Measurements from ENCODE around the gene MRTFA.

Gene MRTFA

DNA sequence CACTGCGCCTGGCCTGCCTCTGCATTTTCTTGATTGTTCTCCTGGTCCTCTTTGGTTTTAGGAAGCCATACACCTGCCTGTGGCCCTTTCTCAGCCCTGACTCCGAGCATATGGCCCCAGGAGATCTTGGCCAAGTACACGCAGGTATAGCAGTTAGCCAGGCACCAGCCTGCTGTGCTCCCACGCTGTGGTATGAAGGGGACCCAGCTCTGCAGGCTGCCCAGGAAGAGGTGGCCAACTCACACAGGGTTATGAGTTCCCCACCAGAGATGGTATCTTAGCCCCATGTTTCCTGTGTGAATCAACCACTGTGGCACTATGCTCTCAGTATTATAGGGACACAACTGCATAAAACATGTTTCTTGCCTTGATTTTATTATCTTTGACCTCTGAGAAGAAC lies 235.0 kb downstream of the MRTFA start:
- Histone ChIP-seq H3K36me3 (ENCODE audit: insufficient read depth, low read length) (peaks cover 46% of the 10 kb centered on the region), H3K4me3 (ENCODE audit: low read depth in 1 of 2, low read length in 2 of 2) (no peak overlapping the region), H3K27me3 (ENCODE audit: control insufficient read depth in 1 of 2, insufficient read depth in 2 of 2, low read length in 2 of 2) (no peaks in the 10 kb centered on the region), H3K9ac (ENCODE audit: low read length) (no peak overlapping the region), H3K27ac (ENCODE audit: low read depth, low read length) (no peak overlapping the region), H3K4me1 (ENCODE audit: insufficient read depth, low read length) (no peaks in the 10 kb centered on the region), H3K9me3 (ENCODE audit: low read length) (no peaks in the 10 kb centered on the region)

DNA sequence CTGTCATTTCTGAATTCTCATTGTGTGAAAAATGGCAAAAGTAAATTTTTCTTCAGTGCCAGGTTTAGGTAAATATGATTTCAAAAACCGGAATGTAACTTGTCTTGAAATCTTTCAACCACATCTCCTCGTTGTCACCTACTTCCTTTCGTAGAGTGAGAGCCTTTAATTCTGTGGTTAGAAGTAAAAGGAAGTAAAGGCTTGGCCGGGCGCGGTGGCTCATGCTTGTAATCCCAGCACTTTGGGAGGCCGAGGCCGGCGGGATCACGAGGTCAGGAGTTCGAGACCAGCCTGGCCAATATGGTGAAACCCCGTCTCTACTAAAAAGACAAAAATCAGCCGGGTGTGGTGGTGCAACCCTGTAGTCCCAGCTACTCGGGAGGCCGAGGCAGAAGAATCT lies 236.4 kb downstream of the MRTFA start:
- Histone ChIP-seq H3K36me3 (ENCODE audit: insufficient read depth, low read length) (peaks cover 42% of the 10 kb centered on the region), H3K27me3 (ENCODE audit: control insufficient read depth in 1 of 2, insufficient read depth in 2 of 2, low read length in 2 of 2) (no peaks in the 10 kb centered on the region), H3K9ac (ENCODE audit: low read length) (no peak overlapping the region), H3K4me1 (ENCODE audit: insufficient read depth, low read length) (no peaks in the 10 kb centered on the region), H3K9me3 (ENCODE audit: low read length) (no peaks in the 10 kb centered on the region), H3K4me3 (ENCODE audit: low read depth in 1 of 2, low read length in 2 of 2) (no peak overlapping the region), H3K27ac (ENCODE audit: low read depth, low read length) (no peak overlapping the region)

DNA sequence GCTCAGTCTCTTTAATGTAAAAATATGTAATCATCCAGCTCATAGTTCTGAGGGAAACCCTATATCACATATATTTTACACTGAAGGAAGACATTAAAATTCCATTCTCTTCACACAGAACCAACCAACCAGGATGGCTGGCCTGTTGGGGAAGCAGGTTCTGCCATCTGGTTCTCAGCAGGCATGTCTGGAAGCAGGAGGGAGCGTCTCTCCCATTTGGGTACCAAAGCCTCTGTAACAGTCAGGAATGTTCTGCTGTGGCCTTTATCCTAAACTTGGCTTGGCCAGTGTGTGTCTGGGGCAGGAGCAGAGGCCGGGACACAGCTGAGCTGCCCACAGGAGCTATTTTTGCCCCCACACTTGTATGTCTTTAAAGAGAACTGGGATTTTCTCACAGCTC lies 236.9 kb downstream of the MRTFA start:
- Histone ChIP-seq H3K27ac (ENCODE audit: low read depth, low read length) (no peak overlapping the region), H3K4me3 (ENCODE audit: low read depth in 1 of 2, low read length in 2 of 2) (no peak overlapping the region), H3K9me3 (ENCODE audit: low read length) (no peaks in the 10 kb centered on the region), H3K9ac (ENCODE audit: low read length) (no peak overlapping the region), H3K36me3 (ENCODE audit: insufficient read depth, low read length) (peaks cover 37% of the 10 kb centered on the region), H3K4me1 (ENCODE audit: insufficient read depth, low read length) (no peaks in the 10 kb centered on the region), H3K27me3 (ENCODE audit: control insufficient read depth in 1 of 2, insufficient read depth in 2 of 2, low read length in 2 of 2) (no peaks in the 10 kb centered on the region)

DNA sequence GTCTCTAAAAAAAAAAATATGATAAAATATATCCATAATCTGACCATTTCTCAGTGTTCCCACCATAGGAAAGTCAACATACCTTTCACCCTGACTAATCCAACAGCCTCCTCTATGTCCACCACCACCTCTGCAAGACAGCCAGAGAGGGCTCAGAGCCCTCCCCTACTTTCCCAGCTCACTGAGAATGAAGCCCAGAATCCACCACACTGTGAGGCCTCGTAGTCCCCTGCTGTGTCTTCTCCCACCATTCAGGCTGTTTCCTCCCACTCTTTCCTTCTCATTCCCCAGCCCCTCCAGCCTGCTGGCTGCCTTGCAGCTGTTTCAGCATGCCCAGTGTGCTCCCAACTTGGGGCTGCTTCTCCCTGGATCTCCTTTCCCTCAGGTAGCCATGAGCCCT lies 239.1 kb downstream of the MRTFA start:
- H3K27ac ChIP-seq (ENCODE audit: low read depth, low read length) = no peak overlapping the region
- no peaks in the 10 kb centered on the region for H3K4me1 ChIP-seq (ENCODE audit: insufficient read depth, low read length)
- H3K9ac ChIP-seq (ENCODE audit: low read length) = no peak overlapping the region
- no peaks in the 10 kb centered on the region for H3K27me3 ChIP-seq (ENCODE audit: control insufficient read depth in 1 of 2, insufficient read depth in 2 of 2, low read length in 2 of 2)
- no peaks in the 10 kb centered on the region for H3K9me3 ChIP-seq (ENCODE audit: low read length)
- peaks cover 18% of the 10 kb centered on the region for H3K36me3 ChIP-seq (ENCODE audit: insufficient read depth, low read length)
- no peak overlapping the region for H3K4me3 ChIP-seq (ENCODE audit: low read depth in 1 of 2, low read length in 2 of 2)

DNA sequence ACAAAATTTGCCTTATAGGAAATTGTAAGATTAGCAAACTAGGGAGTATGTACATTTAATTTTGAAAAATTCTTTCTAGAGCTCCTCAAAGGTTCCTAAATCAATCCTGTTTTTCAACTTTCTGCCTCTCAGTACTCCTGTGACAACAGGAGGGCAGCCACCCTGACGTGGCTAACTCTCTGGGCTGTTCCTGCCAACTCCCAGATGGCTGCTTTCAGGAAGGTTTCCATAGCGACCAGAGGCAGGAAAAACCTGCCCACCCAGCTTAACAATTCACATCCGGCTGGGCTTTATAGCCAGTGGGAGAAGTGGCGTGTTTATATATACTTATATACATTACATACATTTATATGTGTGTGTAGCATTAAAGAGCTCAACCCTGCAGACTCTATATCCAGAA lies 239.6 kb downstream of the MRTFA start:
- H3K27me3 ChIP-seq (ENCODE audit: control insufficient read depth in 1 of 2, insufficient read depth in 2 of 2, low read length in 2 of 2) = no peaks in the 10 kb centered on the region
- H3K9me3 ChIP-seq (ENCODE audit: low read length) = no peaks in the 10 kb centered on the region
- H3K9ac ChIP-seq (ENCODE audit: low read length) = no peak overlapping the region
- peaks cover 13% of the 10 kb centered on the region for H3K36me3 ChIP-seq (ENCODE audit: insufficient read depth, low read length)
- H3K4me1 ChIP-seq (ENCODE audit: insufficient read depth, low read length) = no peaks in the 10 kb centered on the region
- H3K27ac ChIP-seq (ENCODE audit: low read depth, low read length) = no peak overlapping the region
- no peak overlapping the region for H3K4me3 ChIP-seq (ENCODE audit: low read depth in 1 of 2, low read length in 2 of 2)

DNA sequence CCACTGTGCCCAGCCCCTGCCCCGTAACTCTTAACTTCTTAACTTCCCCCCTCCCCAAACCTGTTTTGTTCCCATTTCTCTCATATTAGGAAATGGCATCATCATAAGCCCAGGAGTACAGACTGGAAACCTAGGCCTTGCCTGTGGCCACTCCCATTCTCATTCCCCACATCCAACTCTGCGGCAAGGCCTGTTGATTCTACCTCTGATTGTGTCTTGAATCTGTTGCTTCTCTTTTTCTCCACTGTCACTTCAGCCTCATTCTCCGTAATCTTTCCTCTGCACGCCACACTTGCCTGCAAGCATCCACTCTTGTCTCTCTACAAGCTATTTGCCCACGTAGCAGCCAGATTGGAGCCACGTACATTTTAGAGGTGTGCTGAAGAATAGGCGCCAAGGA lies 240.9 kb downstream of the MRTFA start:
- Histone ChIP-seq H3K27ac (ENCODE audit: low read depth, low read length) (no peak overlapping the region), H3K27me3 (ENCODE audit: control insufficient read depth in 1 of 2, insufficient read depth in 2 of 2, low read length in 2 of 2) (no peaks in the 10 kb centered on the region), H3K4me3 (ENCODE audit: low read depth in 1 of 2, low read length in 2 of 2) (no peak overlapping the region), H3K9ac (ENCODE audit: low read length) (no peak overlapping the region), H3K36me3 (ENCODE audit: insufficient read depth, low read length) (peaks cover 8% of the 10 kb centered on the region), H3K9me3 (ENCODE audit: low read length) (no peaks in the 10 kb centered on the region), H3K4me1 (ENCODE audit: insufficient read depth, low read length) (no peaks in the 10 kb centered on the region)

DNA sequence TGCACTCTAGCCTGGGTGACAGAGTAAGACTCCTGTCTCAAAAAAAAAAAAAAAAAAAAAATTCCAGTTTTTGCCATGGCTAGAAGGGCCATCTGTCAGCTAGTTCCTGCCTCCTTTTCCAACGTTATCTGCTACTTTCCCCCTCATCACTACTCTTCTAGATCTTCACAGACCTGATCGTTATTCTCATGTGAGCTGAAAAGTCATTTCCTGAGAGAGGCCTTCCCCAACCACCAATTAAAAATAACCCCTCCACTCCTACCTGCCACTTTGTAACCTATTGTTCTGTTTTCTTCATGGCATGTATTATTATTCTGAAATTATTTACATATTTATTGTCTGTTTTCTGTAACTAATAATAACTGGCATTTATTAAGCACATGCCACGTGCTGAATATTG lies 241.9 kb downstream of the MRTFA start:
- H3K27ac ChIP-seq (ENCODE audit: low read depth, low read length) = no peak overlapping the region
- no peaks in the 10 kb centered on the region for H3K4me1 ChIP-seq (ENCODE audit: insufficient read depth, low read length)
- no peaks in the 10 kb centered on the region for H3K27me3 ChIP-seq (ENCODE audit: control insufficient read depth in 1 of 2, insufficient read depth in 2 of 2, low read length in 2 of 2)
- H3K9me3 ChIP-seq (ENCODE audit: low read length) = no peaks in the 10 kb centered on the region
- H3K4me3 ChIP-seq (ENCODE audit: low read depth in 1 of 2, low read length in 2 of 2) = no peak overlapping the region
- no peak overlapping the region for H3K9ac ChIP-seq (ENCODE audit: low read length)
- peaks cover 8% of the 10 kb centered on the region for H3K36me3 ChIP-seq (ENCODE audit: insufficient read depth, low read length)

DNA sequence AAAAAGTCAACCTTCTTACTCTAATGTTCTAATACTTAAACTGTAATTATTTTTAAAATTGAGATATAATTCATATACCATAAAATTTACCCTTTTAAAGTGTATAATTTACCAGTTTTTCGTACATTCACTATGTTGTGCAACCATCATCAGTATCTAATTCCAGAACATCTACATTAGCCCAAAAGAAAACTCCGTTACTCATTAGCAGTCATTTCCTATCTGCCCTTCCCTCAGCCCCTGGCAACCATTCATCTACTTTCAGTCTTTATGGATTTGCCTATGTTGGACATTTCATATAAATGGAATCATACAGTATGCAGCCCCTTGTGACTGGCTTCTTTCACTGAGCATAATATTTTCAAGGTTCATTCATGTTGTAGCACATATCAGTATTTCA lies 243.9 kb downstream of the MRTFA start:
- H3K4me1 ChIP-seq (ENCODE audit: insufficient read depth, low read length) = no peaks in the 10 kb centered on the region
- H3K9me3 ChIP-seq (ENCODE audit: low read length) = no peaks in the 10 kb centered on the region
- H3K9ac ChIP-seq (ENCODE audit: low read length) = no peak overlapping the region
- H3K36me3 ChIP-seq (ENCODE audit: insufficient read depth, low read length) = peaks cover 8% of the 10 kb centered on the region
- H3K27ac ChIP-seq (ENCODE audit: low read depth, low read length) = no peak overlapping the region
- no peak overlapping the region for H3K4me3 ChIP-seq (ENCODE audit: low read depth in 1 of 2, low read length in 2 of 2)
- no peaks in the 10 kb centered on the region for H3K27me3 ChIP-seq (ENCODE audit: control insufficient read depth in 1 of 2, insufficient read depth in 2 of 2, low read length in 2 of 2)

DNA sequence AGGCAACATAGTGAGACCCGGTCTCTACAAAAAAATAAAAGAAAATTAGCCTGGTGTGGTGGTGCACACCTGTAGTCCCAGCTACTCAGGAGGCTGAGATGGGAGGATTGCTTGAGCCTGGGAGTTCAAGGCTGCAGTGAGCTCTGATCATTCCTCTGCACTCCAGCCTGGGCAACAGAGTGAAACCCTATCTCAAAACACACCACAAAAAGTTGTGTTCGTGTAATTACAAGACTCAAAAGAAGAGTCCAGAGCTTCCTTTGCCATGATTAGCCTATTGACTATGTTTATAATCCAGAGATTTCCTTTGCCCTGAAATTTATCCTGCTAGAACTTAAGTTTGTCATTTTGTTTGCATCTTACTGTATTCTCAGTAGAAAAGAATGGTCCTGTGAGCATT lies 245.1 kb downstream of the MRTFA start:
- Histone ChIP-seq H3K4me1 (ENCODE audit: insufficient read depth, low read length) (no peaks in the 10 kb centered on the region), H3K27ac (ENCODE audit: low read depth, low read length) (no peak overlapping the region), H3K27me3 (ENCODE audit: control insufficient read depth in 1 of 2, insufficient read depth in 2 of 2, low read length in 2 of 2) (no peaks in the 10 kb centered on the region), H3K9ac (ENCODE audit: low read length) (no peak overlapping the region), H3K36me3 (ENCODE audit: insufficient read depth, low read length) (peaks cover 8% of the 10 kb centered on the region), H3K9me3 (ENCODE audit: low read length) (no peaks in the 10 kb centered on the region), H3K4me3 (ENCODE audit: low read depth in 1 of 2, low read length in 2 of 2) (no peak overlapping the region)

DNA sequence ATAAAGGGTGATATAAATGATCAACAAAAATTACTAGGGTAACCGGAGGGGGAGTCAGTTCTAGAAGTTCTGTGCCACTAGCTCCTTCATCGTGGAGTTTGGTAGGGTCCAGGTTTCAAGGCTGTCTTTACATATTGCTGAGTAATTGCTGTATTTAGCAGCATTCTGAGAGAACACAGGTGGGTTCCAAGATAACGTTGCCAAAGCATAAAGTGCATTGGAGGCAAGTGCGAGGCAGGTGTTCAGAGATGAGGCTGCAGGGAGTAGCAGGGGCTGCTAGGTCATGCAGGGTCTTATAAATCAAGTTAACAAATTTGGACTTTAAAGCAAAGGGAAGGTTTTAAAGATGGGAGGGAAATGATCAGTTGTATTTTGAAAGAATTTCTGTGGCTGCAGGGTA lies 248.3 kb downstream of the MRTFA start:
- no peak overlapping the region for H3K4me3 ChIP-seq (ENCODE audit: low read depth in 1 of 2, low read length in 2 of 2)
- H3K27ac ChIP-seq (ENCODE audit: low read depth, low read length) = no peak overlapping the region
- H3K9ac ChIP-seq (ENCODE audit: low read length) = no peak overlapping the region
- no peaks in the 10 kb centered on the region for H3K36me3 ChIP-seq (ENCODE audit: insufficient read depth, low read length)
- H3K27me3 ChIP-seq (ENCODE audit: control insufficient read depth in 1 of 2, insufficient read depth in 2 of 2, low read length in 2 of 2) = no peaks in the 10 kb centered on the region
- H3K4me1 ChIP-seq (ENCODE audit: insufficient read depth, low read length) = no peaks in the 10 kb centered on the region
- H3K9me3 ChIP-seq (ENCODE audit: low read length) = no peaks in the 10 kb centered on the region

DNA sequence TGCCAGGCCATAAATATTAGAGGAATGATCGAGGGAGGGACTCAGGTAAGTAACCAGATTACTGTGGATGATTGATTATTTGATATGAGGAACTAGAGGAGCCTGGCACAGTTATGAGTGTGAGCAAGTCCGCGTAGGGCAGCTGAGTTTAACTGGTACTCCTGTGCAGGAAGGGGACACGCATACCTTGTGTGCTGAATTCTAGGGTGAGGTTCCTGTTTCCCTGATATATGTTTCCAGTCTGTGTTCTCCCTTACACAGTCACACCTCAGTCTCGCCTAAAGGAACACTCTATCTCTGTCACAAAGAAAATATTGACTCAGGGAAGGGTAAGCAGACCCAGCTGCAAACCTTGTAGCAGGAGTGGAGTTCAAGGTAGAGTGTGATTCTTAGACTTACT lies 248.8 kb downstream of the MRTFA start:
- H3K27me3 ChIP-seq (ENCODE audit: control insufficient read depth in 1 of 2, insufficient read depth in 2 of 2, low read length in 2 of 2) = no peaks in the 10 kb centered on the region
- H3K4me1 ChIP-seq (ENCODE audit: insufficient read depth, low read length) = no peaks in the 10 kb centered on the region
- H3K9ac ChIP-seq (ENCODE audit: low read length) = no peak overlapping the region
- no peak overlapping the region for H3K27ac ChIP-seq (ENCODE audit: low read depth, low read length)
- no peaks in the 10 kb centered on the region for H3K36me3 ChIP-seq (ENCODE audit: insufficient read depth, low read length)
- no peak overlapping the region for H3K4me3 ChIP-seq (ENCODE audit: low read depth in 1 of 2, low read length in 2 of 2)
- no peaks in the 10 kb centered on the region for H3K9me3 ChIP-seq (ENCODE audit: low read length)

DNA sequence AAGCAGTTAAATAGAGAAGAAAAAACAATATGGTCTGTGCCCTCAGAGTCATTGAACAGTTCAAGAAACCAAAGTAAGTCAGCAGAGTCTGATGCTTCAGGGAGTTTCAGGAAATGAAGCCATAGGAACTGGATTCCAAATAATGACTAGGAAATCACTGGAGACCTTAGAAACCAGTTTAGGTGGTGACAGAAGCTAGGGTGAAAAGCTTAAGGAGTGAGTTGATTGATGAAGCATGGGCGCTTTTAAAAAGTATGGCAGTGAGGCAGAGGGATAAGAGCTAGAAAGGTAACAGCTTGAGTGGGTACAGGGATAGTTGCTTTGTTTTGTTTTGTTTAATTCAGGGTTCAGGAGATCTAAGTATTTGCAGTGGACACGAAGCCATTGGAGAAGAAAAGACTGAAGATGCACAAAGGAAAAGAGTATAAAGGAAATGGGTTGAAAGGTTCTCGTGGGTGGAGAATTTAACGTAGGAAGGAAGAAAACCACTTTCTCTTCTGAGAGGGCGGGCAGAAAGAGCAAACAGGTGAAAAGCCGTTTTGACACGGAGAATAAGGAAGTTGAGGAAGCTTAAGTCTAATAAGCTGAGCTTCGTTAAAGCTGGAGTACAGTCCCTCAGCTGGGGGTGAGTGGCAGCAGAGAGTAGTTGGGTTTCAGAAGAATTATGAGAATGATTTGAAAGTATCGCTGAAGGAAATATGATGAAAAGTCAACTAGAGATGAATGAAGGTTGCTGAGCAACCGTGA lies 251.3 kb downstream of the MRTFA start:
- H3K27ac ChIP-seq (ENCODE audit: low read depth, low read length) = no peak overlapping the region

More for the DNA sequence above, 251.3 kb downstream of the MRTFA start:
- Histone ChIP-seq H3K36me3 (ENCODE audit: insufficient read depth, low read length) (no peaks in the 10 kb centered on the region), H3K27me3 (ENCODE audit: control insufficient read depth in 1 of 2, insufficient read depth in 2 of 2, low read length in 2 of 2) (no peaks in the 10 kb centered on the region), H3K4me3 (ENCODE audit: low read depth in 1 of 2, low read length in 2 of 2) (no peak overlapping the region), H3K9ac (ENCODE audit: low read length) (no peak overlapping the region), H3K9me3 (ENCODE audit: low read length) (no peaks in the 10 kb centered on the region), H3K4me1 (ENCODE audit: insufficient read depth, low read length) (no peaks in the 10 kb centered on the region)

Data from muscle layer of colon (tissue), 2 donors.